Measurements from ENCODE around the gene APBB3.
A peak's percentile ranks its signal among the peaks of the same experiment; 100 is the strongest.

Gene APBB3

GRCh38 chr5:140563596-140563995 lies 802 bp downstream of the APBB3 start:
- no peaks in the 10 kb centered on the region for H3K9me3 ChIP-seq (ENCODE audit: severe bottlenecking)
- peak overlapping the region; percentile 89 for H3K4me3 ChIP-seq (ENCODE audit: low read depth, low read length)
- peak overlapping the region; percentile 93 for H3K27ac ChIP-seq
- DNase-seq = no peak
- no peaks in the 10 kb centered on the region for H3K27me3 ChIP-seq (ENCODE audit: insufficient read depth, low read depth, severe bottlenecking)
- no peak for TF ChIP-seq CTCF (IDR thresholded peaks at IDR 0.05; ENCODE audit: low read depth, low read length)
- peaks cover 35% of the 10 kb centered on the region for H3K36me3 ChIP-seq

GRCh38 chr5:140561753-140562523 lies 2.5 kb downstream of the APBB3 start:
- H3K9me3 ChIP-seq (ENCODE audit: severe bottlenecking) = no peaks in the 10 kb centered on the region
- H3K36me3 ChIP-seq = peaks cover 27% of the 10 kb centered on the region
- H3K27me3 ChIP-seq (ENCODE audit: insufficient read depth, low read depth, severe bottlenecking) = no peaks in the 10 kb centered on the region
- no peak overlapping the region for H3K27ac ChIP-seq
- no peak for TF ChIP-seq CTCF (IDR thresholded peaks at IDR 0.05; ENCODE audit: low read depth, low read length)
- no peak overlapping the region for H3K4me3 ChIP-seq (ENCODE audit: low read depth, low read length)
- DNase-seq = no peak

GRCh38 chr5:140560227-140560626 lies 4.2 kb downstream of the APBB3 start:
- no peaks in the 10 kb centered on the region for H3K27me3 ChIP-seq (ENCODE audit: insufficient read depth, low read depth, severe bottlenecking)
- TF ChIP-seq CTCF (IDR thresholded peaks at IDR 0.05; ENCODE audit: low read depth, low read length) = no peak
- H3K36me3 ChIP-seq = peaks cover 16% of the 10 kb centered on the region
- no peak overlapping the region for H3K4me3 ChIP-seq (ENCODE audit: low read depth, low read length)
- no peak for DNase-seq
- no peaks in the 10 kb centered on the region for H3K9me3 ChIP-seq (ENCODE audit: severe bottlenecking)
- no peak overlapping the region for H3K27ac ChIP-seq

GRCh38 chr5:140558542-140558941 lies 5.9 kb downstream of the APBB3 start:
- Histone ChIP-seq H3K9me3 (ENCODE audit: severe bottlenecking) (no peaks in the 10 kb centered on the region), H3K4me3 (ENCODE audit: low read depth, low read length) (no peak overlapping the region), H3K27ac (no peak overlapping the region), H3K27me3 (ENCODE audit: insufficient read depth, low read depth, severe bottlenecking) (no peaks in the 10 kb centered on the region), H3K36me3 (peaks cover 29% of the 10 kb centered on the region)
- no peak for DNase-seq
- TF ChIP-seq CTCF (IDR thresholded peaks at IDR 0.05; ENCODE audit: low read depth, low read length) = no peak

GRCh38 chr5:140557965-140558364 lies 6.4 kb downstream of the APBB3 start:
- Histone ChIP-seq H3K27me3 (ENCODE audit: insufficient read depth, low read depth, severe bottlenecking) (no peaks in the 10 kb centered on the region), H3K9me3 (ENCODE audit: severe bottlenecking) (no peaks in the 10 kb centered on the region), H3K27ac (peak overlapping the region; percentile 87), H3K4me3 (ENCODE audit: low read depth, low read length) (peak overlapping the region; percentile 83), H3K36me3 (peaks cover 35% of the 10 kb centered on the region)
- TF ChIP-seq CTCF (IDR thresholded peaks at IDR 0.05; ENCODE audit: low read depth, low read length) = no peak
- DNase-seq = no peak
